ENCODE results near the gene MAGEL2. TPM values are rescaled to one million over a fixed set of nuclear protein-coding genes. Genes with fewer than 3 reads are reported as not detected.

Gene MAGEL2
- total and polyA plus RNA-seq, 8 donors = 0.10 to 1.7 (median 0.79) TPM; not detected in 4

GRCh38 chr15:23690450-23690852 is 42.8 kb upstream of the MAGEL2 start:
- WGBS, 5 donors = 46 to 50% (median 49%) methylated on average over 5 of the region's 5 CpGs
- Histone ChIP-seq H3K4me3 (no peak overlapping the region), H3K4me1 (peaks cover 0 to 9% (median 5%) of the 10 kb centered on the region in 4 donors), H3K9me3 (no peaks in the 10 kb centered on the region), H3K36me3 (no peaks in the 10 kb centered on the region), H3K27ac (peak overlapping the region in 4 of 5 donors; percentile 14 to 29 (median 21)), H3K27me3 (peaks cover 0 to 8% (median 0%) of the 10 kb centered on the region in 3 donors)
- DNase-seq = peak; percentile 40 to 92
- intact Hi-C loops (cut with DNase I; ENCODE audit: low total_unique reads) = no loop called here
- no peak for TF ChIP-seq POLR2AphosphoS5 (IDR thresholded peaks at IDR 0.05)
- TF ChIP-seq EP300 (IDR thresholded peaks at IDR 0.05) = no peak
- no peak for TF ChIP-seq CTCF (IDR thresholded peaks at IDR 0.05)
- TF ChIP-seq POLR2A (IDR thresholded peaks at IDR 0.05) = no peak

GRCh38 chr15:23690015-23690414 is 42.3 kb upstream of the MAGEL2 start:
- Histone ChIP-seq H3K9me3 (no peaks in the 10 kb centered on the region), H3K27me3 (peaks cover 0 to 8% (median 0%) of the 10 kb centered on the region in 3 donors), H3K4me3 (no peak overlapping the region), H3K36me3 (no peaks in the 10 kb centered on the region), H3K27ac (peak overlapping the region in 2 of 5 donors; percentile 20 to 29), H3K4me1 (peaks cover 0 to 9% (median 5%) of the 10 kb centered on the region in 4 donors)
- DNase-seq = no peak
- WGBS, 5 donors = 54 to 73% (median 72%) methylated on average over 4 of the region's 4 CpGs
- TF ChIP-seq CTCF (IDR thresholded peaks at IDR 0.05) (no peak), EP300 (IDR thresholded peaks at IDR 0.05) (no peak), POLR2A (IDR thresholded peaks at IDR 0.05) (no peak), POLR2AphosphoS5 (IDR thresholded peaks at IDR 0.05) (no peak)
- intact Hi-C loops (cut with DNase I; ENCODE audit: low total_unique reads) = no loop called here

- H3K27ac ChIP-seq = peak within 1 kb of the TSS in 4 of 5 donors; percentile 6 to 72 (median 30)
- H3K27me3 ChIP-seq = peaks cover 0 to 8% (median 0%) of the 10 kb centered on the region in 3 donors
- H3K4me1 ChIP-seq = peaks cover 0 to 9% (median 5%) of the 10 kb centered on the region in 4 donors
- H3K4me3 ChIP-seq = peak within 1 kb of the TSS; percentile 48 to 66 (median 57)
- intact Hi-C loops (cut with DNase I; ENCODE audit: low total_unique reads) = no loop called here
- 24 to 40% (median 33%) methylated on average over 29 to 38 of the region's 38 CpGs for WGBS, 5 donors
- TF ChIP-seq EP300 (IDR thresholded peaks at IDR 0.05) (no peak), POLR2AphosphoS5 (IDR thresholded peaks at IDR 0.05) (peak in 1 of 3 donors; percentile 37), POLR2A (IDR thresholded peaks at IDR 0.05) (no peak)
- H3K36me3 ChIP-seq = no peaks in the 10 kb centered on the region
- no peaks in the 10 kb centered on the region for H3K9me3 ChIP-seq
- DNase-seq = peak; percentile 43 to 89
These were observed 39.4 kb upstream of the MAGEL2 start, which contains the start of gene NDN for GRCh38 chr15:23687143-23687470. Gene NDN (minus strand): TSS chr15:23687305. CDS start chr15:23687217, 88 bp downstream.

- Histone ChIP-seq H3K4me1 (peaks cover 0 to 9% (median 5%) of the 10 kb centered on the region in 4 donors), H3K27ac (peak overlapping the region in 4 of 5 donors; percentile 6 to 72 (median 30)), H3K9me3 (no peaks in the 10 kb centered on the region), H3K36me3 (no peaks in the 10 kb centered on the region), H3K27me3 (peaks cover 0 to 8% (median 0%) of the 10 kb centered on the region in 3 donors), H3K4me3 (peak overlapping the region; percentile 48 to 66 (median 57))
- intact Hi-C loops (cut with DNase I; ENCODE audit: low total_unique reads) = no loop called here
- 28 to 45% (median 37%) methylated on average over 19 to 57 of the region's 57 CpGs for WGBS, 5 donors
- no peak for TF ChIP-seq CTCF (IDR thresholded peaks at IDR 0.05)
- no peak for TF ChIP-seq POLR2A (IDR thresholded peaks at IDR 0.05)
- TF ChIP-seq POLR2AphosphoS5 (IDR thresholded peaks at IDR 0.05) = no peak
- TF ChIP-seq EP300 (IDR thresholded peaks at IDR 0.05) = no peak
- DNase-seq = peak in 1 of 2 donors; percentile 28
These were observed 38.9 kb upstream of the MAGEL2 start for GRCh38 chr15:23686466-23687142.

GRCh38 chr15:23671481-23671880 is 23.8 kb upstream of the MAGEL2 start:
- WGBS, 5 donors = 47 to 60% (median 54%) methylated on average over 3 of the region's 3 CpGs
- no peak for TF ChIP-seq POLR2A (IDR thresholded peaks at IDR 0.05)
- no peak for TF ChIP-seq POLR2AphosphoS5 (IDR thresholded peaks at IDR 0.05)
- TF ChIP-seq EP300 (IDR thresholded peaks at IDR 0.05) = no peak
- TF ChIP-seq CTCF (IDR thresholded peaks at IDR 0.05) = no peak
- Histone ChIP-seq H3K4me3 (no peak overlapping the region), H3K36me3 (no peaks in the 10 kb centered on the region), H3K4me1 (no peaks in the 10 kb centered on the region), H3K27ac (no peak overlapping the region), H3K9me3 (no peaks in the 10 kb centered on the region), H3K27me3 (no peaks in the 10 kb centered on the region)
- no peak for DNase-seq
- intact Hi-C loops (cut with DNase I; ENCODE audit: low total_unique reads) = no loop called here

Measured in stomach (tissue), 9 donors.